Measurements from ENCODE around the gene ABR.

DNA sequence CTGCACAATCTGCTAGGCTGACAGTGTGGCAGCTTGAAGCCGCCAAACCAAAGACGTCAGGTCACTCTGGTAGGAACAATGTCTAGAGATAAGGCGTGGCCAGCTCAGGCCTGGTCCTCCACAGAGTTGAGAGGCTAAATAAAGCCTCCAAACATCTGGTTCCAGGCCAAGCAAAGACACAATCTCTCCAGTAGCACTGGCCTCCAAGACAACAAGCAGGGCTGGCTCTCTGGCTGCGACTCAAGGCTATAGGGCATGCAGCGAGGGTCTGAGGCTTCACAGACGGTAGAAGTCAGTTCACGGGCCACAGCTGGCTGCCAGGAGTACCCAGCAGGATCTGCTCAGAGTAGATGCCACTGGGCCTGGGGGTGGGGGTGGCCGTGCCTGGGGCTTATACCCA, 75.6 kb downstream of the ABR start:
- TF ChIP-seq MYC (IDR thresholded peaks at IDR 0.05; ENCODE audit: borderline replicate concordance, low read length) (no peak), MAFK (IDR thresholded peaks at IDR 0.05; ENCODE audit: partially characterized antibody) (no peak), EP300 (IDR thresholded peaks at IDR 0.05) (no peak)
- TF ChIP-seq, protein P1, sequence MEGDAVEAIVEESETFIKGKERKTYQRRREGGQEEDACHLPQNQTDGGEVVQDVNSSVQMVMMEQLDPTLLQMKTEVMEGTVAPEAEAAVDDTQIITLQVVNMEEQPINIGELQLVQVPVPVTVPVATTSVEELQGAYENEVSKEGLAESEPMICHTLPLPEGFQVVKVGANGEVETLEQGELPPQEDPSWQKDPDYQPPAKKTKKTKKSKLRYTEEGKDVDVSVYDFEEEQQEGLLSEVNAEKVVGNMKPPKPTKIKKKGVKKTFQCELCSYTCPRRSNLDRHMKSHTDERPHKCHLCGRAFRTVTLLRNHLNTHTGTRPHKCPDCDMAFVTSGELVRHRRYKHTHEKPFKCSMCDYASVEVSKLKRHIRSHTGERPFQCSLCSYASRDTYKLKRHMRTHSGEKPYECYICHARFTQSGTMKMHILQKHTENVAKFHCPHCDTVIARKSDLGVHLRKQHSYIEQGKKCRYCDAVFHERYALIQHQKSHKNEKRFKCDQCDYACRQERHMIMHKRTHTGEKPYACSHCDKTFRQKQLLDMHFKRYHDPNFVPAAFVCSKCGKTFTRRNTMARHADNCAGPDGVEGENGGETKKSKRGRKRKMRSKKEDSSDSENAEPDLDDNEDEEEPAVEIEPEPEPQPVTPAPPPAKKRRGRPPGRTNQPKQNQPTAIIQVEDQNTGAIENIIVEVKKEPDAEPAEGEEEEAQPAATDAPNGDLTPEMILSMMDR (IDR thresholded peaks at IDR 0.05) = no peak
- TF ChIP-seq, protein P2, sequence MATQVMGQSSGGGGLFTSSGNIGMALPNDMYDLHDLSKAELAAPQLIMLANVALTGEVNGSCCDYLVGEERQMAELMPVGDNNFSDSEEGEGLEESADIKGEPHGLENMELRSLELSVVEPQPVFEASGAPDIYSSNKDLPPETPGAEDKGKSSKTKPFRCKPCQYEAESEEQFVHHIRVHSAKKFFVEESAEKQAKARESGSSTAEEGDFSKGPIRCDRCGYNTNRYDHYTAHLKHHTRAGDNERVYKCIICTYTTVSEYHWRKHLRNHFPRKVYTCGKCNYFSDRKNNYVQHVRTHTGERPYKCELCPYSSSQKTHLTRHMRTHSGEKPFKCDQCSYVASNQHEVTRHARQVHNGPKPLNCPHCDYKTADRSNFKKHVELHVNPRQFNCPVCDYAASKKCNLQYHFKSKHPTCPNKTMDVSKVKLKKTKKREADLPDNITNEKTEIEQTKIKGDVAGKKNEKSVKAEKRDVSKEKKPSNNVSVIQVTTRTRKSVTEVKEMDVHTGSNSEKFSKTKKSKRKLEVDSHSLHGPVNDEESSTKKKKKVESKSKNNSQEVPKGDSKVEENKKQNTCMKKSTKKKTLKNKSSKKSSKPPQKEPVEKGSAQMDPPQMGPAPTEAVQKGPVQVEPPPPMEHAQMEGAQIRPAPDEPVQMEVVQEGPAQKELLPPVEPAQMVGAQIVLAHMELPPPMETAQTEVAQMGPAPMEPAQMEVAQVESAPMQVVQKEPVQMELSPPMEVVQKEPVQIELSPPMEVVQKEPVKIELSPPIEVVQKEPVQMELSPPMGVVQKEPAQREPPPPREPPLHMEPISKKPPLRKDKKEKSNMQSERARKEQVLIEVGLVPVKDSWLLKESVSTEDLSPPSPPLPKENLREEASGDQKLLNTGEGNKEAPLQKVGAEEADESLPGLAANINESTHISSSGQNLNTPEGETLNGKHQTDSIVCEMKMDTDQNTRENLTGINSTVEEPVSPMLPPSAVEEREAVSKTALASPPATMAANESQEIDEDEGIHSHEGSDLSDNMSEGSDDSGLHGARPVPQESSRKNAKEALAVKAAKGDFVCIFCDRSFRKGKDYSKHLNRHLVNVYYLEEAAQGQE (IDR thresholded peaks at IDR 0.05) = no peak
